GM12892 (cell line): ENCODE measurements around the gene TRIM4.

Source experiments
- POLR2A ChIP-seq: IDR thresholded peaks from 2 replicates; pipeline ENCODE4 v1.6.1; 2011; ENCODE audit warnings: low read depth, low read length, control low read depth
- POLR2AphosphoS5 ChIP-seq: IDR thresholded peaks from 2 replicates; pipeline ENCODE4 v1.6.1; 2011; ENCODE audit warnings: low read depth, low read length, control low read depth

- TF ChIP-seq POLR2AphosphoS5 (no peak), POLR2A (no peak)
Measured at GRCh38 chr7:99949645-99950228, 30.4 kb upstream of the TRIM4 start.
